ENCODE measurements around the gene PGM2.
A peak's percentile ranks its signal among the peaks of the same experiment; 100 is the strongest.

PGM2 gene

GRCh38 chr4:37867102-37867501, 40.6 kb downstream of the PGM2 start:
- DNase-seq: no peak

- DNase-seq: no peak
These were observed 41.8 kb downstream of the PGM2 start for GRCh38 chr4:37868238-37868637.

GRCh38 chr4:37872310-37872988, 46.0 kb downstream of the PGM2 start:
- no peak for DNase-seq

GRCh38 chr4:37873386-37873785, 46.9 kb downstream of the PGM2 start:
- DNase-seq: peak; percentile 59

GRCh38 chr4:37876156-37876555, 49.7 kb downstream of the PGM2 start:
- no peak for DNase-seq

GRCh38 chr4:37879365-37879764, 52.9 kb downstream of the PGM2 start:
- peak; percentile 71 for DNase-seq

GRCh38 chr4:37881811-37882210, 55.3 kb downstream of the PGM2 start:
- DNase-seq: no peak

GRCh38 chr4:37882665-37883296, 56.3 kb downstream of the PGM2 start:
- no peak for DNase-seq

- no peak for DNase-seq
These were observed 58.5 kb downstream of the PGM2 start for GRCh38 chr4:37884855-37885487.

GRCh38 chr4:37885496-37885895, 59.0 kb downstream of the PGM2 start:
- peak; percentile 81 for DNase-seq

GRCh38 chr4:37889849-37890800, 63.6 kb downstream of the PGM2 start:
- no peak for DNase-seq

- DNase-seq: no peak
These were observed 64.3 kb downstream of the PGM2 start, which contains the start of gene TBC1D1 for GRCh38 chr4:37890801-37891259. TSS of gene TBC1D1 (plus strand) at chr4:37891084. CDS start at chr4:37902096, 11,012 bp downstream.

GRCh38 chr4:37891260-37892159, 65.0 kb downstream of the PGM2 start:
- peak; percentile 10 for DNase-seq

- peak; percentile 90 for DNase-seq
These were observed 66.2 kb downstream of the PGM2 start for GRCh38 chr4:37892641-37893040.

GRCh38 chr4:37893164-37893563, 66.7 kb downstream of the PGM2 start:
- no peak for DNase-seq

- DNase-seq: no peak
These were observed 68.8 kb downstream of the PGM2 start for GRCh38 chr4:37895271-37895670.

- DNase-seq: no peak
These were observed 69.8 kb downstream of the PGM2 start for GRCh38 chr4:37896206-37896860.

- DNase-seq: no peak
These were observed 75.7 kb downstream of the PGM2 start for GRCh38 chr4:37902212-37902611.

GRCh38 chr4:37902738-37903693, 76.5 kb downstream of the PGM2 start:
- no peak for DNase-seq

- DNase-seq: no peak
These were observed 77.4 kb downstream of the PGM2 start for GRCh38 chr4:37903901-37904300.

Measured in MV-4-11 (cell line).